Measurements from ENCODE around the gene CDH26.

DNA sequence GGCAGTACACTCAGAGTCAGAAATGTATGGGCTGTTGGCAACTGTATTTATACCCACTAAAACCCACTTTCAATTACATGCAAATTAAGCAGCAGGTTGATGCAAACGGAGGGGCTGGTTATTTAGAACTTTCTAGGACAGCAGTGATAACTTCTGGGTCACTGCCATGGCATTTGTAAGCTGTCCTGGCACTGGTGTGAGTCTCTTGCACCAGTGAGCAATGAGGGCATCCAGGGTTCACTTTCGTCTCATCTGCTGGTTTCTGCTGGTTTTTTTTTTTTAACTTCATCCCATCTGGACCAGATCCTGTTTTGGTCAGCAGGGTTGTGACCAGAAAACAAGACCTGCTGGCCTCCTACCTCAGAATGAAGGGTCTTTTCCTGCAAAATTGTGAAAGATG lies 49.2 kb downstream of the CDH26 start:
- TF ChIP-seq, protein P1, sequence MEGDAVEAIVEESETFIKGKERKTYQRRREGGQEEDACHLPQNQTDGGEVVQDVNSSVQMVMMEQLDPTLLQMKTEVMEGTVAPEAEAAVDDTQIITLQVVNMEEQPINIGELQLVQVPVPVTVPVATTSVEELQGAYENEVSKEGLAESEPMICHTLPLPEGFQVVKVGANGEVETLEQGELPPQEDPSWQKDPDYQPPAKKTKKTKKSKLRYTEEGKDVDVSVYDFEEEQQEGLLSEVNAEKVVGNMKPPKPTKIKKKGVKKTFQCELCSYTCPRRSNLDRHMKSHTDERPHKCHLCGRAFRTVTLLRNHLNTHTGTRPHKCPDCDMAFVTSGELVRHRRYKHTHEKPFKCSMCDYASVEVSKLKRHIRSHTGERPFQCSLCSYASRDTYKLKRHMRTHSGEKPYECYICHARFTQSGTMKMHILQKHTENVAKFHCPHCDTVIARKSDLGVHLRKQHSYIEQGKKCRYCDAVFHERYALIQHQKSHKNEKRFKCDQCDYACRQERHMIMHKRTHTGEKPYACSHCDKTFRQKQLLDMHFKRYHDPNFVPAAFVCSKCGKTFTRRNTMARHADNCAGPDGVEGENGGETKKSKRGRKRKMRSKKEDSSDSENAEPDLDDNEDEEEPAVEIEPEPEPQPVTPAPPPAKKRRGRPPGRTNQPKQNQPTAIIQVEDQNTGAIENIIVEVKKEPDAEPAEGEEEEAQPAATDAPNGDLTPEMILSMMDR (IDR thresholded peaks at IDR 0.05; ENCODE audit: borderline replicate concordance, extremely low read depth, low read length, poor library complexity, severe bottlenecking) = no peak
- no peak for TF ChIP-seq EZH2 (IDR thresholded peaks at IDR 0.05; ENCODE audit: borderline replicate concordance, low read depth, low read length, severe bottlenecking)

All from DND-41 (cell line).